GM21526 (cell line): ENCODE measurements around the gene CDK10.
A peak's percentile ranks its signal among the peaks of the same experiment; 100 is the strongest.
"Not testable (repeated sequence)": the region's sequence is repeated elsewhere in the genome, so short reads cannot be mapped to it uniquely, and the experiment has no call there.

ENCODE experiments used
- ATAC-seq: cut with Tn5 transposase; IDR thresholded peaks from one replicate; pipeline ENCODE4 v1.9.1; 2021; ENCODE audit warnings: moderate library complexity; ENCODE audit not compliant: unreplicated experiment, low FRiP score

The CDK10 gene

DNA sequence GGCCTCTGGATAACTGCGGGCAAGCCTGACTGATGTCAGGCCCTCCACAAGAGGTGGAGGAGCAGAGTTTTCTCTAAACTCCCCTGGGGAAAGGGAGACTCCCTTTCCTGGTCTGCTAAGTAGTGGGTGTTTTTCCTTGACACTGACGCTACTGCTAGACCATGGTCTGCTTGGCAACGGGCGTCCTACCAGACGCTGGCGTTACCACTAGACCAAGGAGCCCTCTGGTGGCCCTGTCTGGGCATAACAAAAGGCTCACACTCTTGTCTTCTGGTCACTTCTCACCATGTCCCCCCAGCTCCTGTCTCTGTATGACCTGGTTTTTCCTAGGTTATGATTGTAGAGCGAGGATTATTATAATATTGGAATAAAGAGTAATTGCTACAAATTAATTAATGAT, 19.5 kb upstream of the CDK10 start:
- not testable (repeated sequence) for ATAC-seq

DNA sequence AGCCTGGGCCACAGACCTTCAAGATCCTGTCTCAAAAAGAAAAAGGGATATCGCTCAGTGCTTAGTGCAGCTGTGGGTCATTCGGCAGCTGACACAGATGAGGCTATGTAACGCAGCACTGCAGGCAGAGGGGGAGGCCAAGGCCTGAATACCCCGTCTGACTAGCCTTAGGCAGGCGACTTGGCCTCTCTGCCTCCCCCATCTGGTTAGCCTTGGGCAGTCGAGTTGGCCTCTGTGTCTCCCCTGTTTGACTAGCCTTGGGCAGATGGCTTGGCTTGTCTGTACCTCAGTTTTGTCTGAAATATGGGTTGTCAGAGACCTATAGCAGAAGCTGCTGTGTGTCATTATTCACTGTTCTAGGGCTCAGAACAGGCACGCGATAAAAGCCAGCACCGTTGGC, 18.9 kb upstream of the CDK10 start:
- ATAC-seq = no peak

DNA sequence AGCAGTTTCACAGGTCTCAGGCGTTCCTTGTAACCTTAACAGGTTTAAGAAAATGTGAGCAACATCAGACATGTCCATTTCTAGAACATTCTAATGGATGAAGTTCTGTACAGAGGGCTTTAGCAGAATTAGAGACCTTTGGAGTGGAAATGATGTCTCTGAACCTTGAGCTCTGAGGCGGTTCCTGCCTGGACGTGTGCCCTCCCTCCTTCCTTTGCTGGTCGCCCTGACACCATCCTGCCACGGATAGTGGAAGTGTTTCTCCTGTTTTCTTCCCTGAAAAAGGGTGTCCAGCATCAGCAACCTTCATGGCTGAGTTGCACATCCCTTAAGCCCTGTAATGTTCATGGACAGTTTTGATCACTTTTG, 17.7 kb upstream of the CDK10 start:
- ATAC-seq = no peak

DNA sequence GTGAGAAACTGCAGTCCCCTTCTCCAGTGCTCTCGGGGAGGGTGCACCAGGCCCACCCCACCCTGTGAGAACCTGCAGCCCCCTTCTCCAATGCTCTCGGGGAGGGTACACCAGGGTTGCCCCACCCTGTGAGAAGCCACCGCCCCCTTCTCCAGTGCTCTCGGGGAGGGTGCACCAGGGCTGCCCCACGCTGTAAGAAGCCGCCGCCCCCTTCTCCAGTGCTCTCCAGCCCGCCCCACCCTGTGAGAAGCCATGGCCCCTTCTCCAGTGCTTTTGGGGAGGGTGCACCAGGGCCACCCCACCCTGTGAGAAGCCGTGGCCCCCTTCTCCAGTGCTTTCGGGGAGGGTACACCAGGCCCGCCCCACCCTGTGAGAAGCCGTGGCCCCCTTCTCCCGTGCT, 16.7 kb upstream of the CDK10 start:
- no peak for ATAC-seq

DNA sequence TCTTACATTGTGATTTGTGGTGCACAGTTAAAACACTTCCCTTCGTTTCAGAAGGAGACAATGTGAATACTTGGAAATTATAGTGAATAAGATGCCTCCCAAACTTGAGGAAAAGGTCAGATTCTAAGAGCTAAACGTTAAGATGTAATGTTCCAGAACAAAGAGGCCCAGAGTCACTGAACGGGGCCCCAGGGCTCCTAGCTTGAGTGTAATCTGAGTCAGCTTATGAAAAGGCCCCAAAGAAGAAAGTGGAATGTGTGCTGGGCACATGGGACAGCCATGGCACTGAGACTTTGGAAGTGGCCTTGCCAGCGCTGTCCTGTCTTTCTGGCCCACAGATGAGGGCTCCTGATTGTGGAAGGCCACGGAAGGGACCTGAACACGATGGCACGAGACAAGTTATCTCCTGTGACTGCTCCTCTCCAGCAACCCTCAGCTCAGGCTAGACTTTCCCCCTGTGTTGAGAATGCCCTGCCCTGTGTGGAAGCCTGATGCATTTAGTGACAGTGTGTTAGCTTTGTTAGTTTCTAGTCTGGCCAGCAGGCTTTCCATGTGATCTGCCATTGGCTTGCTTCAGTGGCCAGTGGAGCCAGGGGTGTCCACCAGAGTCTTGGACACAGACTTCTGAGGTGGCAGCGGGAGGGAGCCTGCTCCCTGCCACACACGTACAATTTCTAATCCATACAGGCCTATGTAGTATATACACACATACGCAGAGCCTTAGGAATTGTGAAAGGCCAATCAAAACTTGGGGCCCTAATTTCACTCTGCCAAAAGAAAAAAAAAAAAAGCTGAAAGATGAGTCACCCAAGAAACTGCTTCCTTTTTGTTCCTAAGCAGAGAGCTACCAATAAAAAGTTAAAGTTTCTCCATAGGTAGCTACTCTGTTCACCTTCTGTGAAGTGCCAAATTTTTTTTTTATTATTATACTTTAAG, 15.7 kb upstream of the CDK10 start:
- ATAC-seq = no peak

DNA sequence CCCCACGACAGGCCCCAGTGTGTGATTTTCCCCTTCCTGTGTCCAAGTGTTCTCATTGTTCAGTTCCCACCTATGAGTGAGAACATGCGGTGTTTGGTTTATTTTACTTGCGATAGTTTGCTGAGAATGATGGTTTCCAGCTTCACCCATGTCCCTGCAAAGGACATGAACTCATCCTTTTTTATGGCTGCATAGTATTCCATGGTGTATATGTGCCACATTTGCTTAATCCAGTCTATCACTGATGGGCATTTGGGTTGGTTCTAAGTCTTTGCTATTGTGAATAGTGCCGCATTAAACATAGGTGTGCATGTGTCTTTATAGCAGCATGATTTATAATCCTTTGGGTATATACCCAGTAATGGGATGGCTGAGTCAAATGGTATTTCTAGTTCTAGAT, 14.9 kb upstream of the CDK10 start:
- ATAC-seq = not testable (repeated sequence)

DNA sequence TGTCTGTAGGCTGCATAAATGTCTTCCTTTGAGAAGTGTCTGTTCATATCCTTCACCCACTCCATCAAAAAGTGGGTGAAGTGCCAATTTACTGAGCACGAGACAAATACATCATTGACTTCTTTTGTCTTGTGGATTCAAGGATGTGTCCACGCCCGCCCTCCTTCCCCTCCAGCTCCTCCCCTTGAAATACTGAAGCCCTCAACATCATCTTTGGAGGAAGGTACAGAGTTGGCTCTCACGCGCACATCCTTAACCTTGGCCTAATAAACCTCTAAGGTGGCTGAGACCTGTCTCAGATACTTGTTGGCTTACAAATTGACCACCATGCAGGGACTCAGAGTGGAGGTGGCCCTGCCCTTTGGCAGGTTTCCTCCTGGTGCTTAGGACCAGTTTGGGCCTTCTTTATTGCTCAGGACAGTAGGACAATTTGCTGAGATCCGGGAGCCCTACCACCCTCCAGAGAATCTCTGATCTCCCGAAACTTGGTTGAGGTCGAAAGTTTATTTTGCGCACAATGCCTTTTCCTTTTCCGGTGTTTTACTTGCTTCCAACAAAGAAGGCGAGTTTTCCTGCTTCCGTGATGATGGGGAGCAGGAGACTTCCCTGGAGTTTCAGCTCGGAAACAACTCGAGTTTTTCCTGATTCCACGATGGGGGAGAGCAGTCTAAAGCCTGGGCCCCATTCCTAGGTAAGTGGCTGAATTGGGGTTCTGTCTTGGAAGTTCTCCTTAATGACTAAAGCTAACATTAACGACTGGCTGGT, 14.1 kb upstream of the CDK10 start:
- ATAC-seq = no peak

DNA sequence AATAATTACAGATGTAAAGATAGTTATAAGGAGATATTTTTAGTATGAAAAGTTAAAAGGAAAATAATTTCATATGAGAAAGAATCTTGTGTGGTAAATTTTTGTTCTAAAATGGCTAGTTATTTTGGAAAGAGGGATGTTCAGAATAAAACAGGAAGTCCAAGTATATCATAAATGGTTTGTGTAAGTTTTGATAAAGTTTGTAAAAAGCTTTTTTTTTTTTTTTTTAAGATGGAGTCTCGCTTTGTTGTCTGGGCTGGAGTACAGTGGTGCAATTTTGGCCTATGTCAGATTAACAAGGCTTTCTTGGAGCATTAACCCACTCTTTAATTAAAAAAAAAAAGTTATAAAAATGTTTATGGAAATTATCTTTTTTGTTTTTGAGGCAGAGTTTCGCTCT, 8.2 kb upstream of the CDK10 start:
- no peak for ATAC-seq

DNA sequence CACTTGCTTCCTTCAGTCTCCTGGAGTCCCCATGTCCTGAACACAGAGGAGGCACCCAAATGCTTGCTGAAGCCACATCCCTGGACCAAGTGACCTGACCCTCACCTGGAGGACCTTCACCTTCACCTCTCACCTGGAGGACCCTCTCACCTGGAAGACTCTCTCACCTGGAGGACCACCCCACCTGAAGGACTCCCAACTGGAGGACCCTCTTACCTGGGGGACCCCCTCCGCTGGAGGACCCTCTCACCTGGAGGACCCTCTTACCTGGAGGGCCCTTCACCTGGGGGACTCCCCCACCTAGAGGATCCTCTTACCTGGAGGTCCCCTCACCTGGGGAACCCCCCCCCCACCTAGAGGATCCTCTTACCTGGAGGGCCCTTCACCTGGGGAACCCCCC, 573 bp upstream of the CDK10 start:
- no peak for ATAC-seq

DNA sequence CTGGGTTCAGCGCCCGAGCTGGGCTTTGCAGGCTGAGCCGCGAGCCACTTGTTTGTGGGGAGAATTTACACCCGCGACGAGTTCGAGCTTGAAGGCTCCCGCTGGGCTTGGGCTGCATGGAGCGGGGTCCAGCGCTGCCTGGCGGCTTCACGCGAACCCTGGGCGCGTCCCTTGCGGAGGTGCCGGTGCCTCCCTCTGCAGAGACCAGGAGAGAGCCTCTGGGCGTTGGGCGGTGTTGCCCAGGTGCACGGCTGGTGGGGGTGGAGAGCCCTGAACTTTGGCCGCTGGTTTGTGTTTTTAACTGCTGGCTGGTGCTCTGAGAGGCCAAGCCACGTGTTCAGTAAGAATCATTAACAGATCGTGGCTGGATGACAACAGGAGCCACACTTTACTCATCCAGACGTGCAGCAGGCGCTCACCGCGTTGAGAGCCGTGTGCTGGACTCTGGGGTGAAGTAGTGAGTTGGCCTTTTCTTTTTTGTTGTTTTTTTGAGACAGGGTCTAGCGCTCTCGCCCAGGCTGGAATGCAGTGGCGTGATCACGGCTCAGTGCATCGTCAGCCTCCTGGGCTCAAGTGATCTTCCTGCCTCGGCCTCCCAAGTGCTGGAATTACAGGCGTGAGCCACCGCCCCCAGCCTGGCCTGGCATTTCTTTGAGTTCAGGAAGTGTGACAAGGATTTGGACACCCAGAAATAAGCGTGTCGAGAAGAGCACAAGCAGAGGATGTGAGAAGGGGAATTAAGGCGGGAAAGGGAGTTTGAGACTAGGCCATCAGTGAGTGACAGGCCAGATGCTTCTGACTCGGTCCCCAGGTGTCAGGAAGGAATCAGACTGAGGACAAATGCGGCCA, 827 bp downstream of the CDK10 start:
- peak; percentile 26 for ATAC-seq

DNA sequence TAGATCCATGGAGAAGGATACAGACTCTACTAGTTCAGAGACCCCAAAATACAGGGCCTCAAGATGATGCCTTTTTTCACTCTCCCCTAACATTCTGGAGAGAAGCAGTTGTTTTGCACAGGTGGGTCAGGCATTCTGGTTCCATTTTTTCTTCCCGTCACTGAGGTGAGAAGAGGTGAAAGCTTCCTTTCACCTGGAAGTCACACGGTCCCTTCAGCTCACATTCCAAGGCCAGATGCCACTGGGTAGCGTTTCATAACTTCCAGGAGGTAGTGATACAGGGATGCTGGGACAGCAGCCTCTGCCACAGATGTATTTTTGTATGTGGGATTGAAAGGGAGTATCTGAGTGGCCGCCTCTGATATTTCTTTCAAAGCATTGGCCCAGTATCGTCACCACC, 1.9 kb downstream of the CDK10 start:
- no peak for ATAC-seq

DNA sequence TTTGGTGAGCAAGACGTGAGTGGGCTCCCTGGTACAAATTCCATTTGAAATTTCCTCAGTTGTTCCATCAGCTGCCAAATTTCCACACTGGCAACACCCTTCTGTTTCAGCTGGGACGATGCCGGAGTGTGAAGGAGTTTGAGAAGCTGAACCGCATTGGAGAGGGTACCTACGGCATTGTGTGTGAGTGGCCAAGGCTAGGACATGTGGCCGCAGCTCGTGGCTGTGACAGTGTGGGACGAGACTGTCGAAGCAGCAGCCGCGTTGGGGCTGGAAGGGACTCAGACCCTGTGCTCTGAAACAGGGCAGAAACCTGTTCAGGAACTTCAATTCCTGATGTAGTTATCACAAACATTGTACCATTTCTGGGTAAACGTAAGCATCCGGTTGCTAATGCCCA, 2.7 kb downstream of the CDK10 start:
- no peak for ATAC-seq

DNA sequence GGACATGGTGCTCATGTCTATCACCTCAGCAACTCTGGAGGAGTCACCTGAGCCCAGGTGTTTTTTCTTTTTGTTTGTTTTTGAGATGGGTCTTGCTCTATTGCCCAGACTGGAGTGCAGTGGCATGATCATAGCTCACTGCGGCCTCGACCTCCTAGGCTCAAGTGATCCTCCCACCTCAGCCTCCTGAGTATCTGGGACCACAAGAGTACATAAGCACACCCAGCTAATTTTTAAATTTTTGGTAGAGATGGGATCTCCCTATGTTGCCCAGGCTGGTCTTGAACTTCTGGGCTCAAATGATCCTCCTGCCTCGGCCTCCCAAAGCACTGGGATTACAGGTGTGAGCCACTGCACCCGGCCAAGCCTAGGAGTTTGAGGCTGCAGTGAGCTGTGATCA, 3.1 kb downstream of the CDK10 start:
- ATAC-seq = not testable (repeated sequence)

DNA sequence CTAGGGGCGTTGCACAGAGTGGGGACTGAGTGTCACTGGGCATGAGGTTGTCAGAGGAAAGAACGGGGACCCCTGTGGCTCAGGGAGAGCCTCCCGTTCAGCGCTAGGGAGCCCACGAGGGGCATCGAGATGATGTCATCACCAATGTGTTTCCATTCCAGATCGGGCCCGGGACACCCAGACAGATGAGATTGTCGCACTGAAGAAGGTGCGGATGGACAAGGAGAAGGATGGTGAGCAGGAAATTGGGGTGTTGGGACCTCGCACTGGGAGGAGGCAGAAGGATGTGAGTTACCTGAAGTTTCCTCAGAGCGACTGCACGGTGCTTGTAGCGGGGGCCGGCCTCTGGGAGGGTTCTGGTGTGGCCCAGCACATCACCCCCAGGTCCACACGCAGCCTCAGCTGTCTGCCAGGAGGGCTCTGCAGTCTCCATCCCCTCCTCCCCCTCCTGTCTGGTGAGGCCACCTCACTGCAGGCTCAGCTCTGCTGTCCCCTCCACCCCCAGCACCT, 4.0 kb downstream of the CDK10 start:
- ATAC-seq = no peak

DNA sequence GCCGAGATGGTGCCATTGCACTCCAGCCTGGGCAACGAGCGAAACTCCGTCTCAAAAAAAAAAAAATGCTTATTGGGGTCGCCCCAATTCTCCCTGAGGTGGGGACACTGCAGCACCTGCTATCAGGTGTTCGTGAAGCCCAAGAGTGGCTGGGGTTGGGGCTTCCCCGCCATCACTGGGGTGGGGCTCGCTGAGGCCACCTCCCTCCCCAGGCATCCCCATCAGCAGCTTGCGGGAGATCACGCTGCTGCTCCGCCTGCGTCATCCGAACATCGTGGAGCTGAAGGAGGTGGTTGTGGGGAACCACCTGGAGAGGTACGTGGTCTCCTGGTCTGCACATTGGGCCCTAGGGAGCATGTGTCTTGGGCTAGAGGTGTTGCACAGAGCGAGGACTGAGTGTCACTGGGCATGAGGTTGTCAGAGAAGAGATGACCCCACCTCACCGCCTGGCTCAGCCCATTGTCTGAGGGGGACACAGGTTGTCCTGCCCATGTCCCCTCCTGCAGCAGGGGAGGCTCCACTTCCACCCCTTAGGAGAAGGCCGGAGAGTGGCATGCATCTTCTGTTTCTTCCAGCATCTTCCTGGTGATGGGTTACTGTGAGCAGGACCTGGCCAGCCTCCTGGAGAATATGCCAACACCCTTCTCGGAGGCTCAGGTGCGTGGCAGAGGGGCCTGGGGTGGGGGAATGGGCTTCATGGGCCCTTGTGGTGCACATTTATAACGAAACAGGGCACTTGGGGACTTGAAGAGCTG, 4.9 kb downstream of the CDK10 start:
- ATAC-seq = no peak

DNA sequence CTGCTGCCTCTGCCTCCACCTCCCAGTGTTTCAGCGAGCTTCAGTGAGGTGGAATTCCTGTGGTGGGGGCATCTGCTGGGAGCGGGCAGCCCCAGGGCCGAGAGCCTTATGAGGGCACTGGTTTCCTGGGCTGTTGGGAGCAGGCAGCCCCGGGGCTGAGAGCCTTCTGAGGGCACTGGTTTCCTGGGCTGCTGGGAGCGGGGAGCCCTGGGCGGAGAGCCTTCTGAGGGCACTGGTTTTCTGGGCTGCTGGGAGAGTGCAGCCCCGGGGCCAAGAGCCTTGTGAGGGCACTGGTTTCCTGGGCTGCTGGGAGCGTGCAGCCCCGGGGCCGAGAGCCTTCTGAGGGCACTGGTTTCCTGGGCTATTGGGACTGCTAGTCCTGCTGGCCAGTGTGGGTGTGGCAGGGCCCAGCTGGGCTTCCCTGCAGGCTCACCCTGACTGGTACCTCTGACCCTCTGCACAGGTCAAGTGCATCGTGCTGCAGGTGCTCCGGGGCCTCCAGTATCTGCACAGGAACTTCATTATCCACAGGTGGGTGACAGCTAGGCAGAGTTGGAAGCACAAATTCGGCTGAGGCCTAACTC, 5.6 kb downstream of the CDK10 start:
- no peak for ATAC-seq

DNA sequence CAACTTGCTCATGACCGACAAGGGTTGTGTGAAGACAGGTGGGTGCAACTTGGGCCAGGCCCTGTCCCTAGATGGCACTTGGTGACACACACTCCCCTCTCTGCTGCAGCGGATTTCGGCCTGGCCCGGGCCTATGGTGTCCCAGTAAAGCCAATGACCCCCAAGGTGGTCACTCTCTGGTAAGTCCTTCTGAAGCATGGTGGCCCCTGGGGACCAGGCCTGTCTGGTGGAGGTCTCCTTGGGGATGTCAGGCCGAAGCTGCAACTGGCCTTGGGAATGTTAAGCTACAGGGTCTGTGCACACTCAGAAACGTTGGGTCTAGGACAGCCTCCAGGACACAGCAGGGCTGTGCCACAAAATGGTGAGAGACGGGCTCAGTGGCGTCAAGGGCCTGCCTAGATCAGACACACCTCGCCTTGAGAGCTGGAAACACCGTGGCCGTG, 6.8 kb downstream of the CDK10 start:
- ATAC-seq = no peak

DNA sequence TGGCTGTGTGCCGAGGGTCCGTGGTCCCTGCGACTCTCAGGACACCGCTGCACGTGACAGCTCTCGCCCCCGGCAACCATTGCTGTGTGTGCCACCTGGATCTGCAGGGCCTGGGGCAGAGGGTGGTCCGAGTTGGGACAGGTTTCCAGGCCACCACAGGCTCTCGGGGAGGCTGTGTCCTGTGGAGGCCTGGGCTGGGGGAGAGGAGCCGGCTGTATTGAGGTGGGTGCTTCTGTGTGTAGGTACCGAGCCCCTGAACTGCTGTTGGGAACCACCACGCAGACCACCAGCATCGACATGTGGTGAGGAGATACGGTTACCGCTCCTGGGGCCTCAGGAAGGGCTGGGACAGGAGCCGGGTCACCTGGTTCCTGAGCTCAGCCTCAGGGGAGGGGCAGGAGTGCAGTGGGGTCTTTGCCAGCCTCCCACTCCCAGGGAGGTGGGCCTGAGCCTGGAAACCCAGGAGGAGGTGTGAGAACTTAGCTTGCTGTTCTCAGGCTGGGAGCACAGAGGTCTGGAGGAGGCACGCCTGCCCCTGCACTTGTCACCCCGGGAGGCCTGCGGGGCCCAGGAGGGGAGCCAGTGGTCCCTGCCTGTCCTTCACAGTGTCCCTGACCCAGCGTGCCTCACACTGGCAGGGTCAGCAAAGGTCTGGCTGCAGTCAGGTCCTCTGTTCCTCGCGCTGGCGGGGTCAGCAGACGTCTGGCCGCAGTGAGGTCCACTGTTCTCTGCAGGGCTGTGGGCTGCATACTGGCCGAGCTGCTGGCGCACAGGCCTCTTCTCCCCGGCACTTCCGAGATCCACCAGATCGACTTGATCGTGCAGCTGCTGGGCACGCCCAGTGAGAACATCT, 7.7 kb downstream of the CDK10 start:
- ATAC-seq = no peak

DNA sequence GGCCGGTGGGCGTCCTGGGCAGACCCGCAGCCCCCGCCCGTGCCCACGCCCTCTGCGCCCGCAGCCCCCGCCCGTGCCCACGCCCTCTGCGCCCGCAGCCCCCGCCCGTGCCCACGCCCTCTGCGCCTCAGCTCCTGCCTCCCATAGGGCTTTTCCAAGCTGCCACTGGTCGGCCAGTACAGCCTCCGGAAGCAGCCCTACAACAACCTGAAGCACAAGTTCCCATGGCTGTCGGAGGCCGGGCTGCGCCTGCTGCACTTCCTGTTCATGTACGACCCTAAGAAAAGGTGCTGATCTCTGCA, 8.2 kb downstream of the CDK10 start:
- not testable (repeated sequence) for ATAC-seq
